ENCODE results near the gene WIPI1. TPM values are rescaled to one million over a fixed set of nuclear protein-coding genes. Genes with fewer than 3 reads are reported as not detected.
A peak's percentile ranks its signal among the peaks of the same experiment; 100 is the strongest.

The WIPI1 gene
- total and polyA plus RNA-seq, 2 of the 13 experiments (the other 11 are each of a cell fraction or from before 2014, with no cell fraction given) = 29.4 to 141 TPM

DNA sequence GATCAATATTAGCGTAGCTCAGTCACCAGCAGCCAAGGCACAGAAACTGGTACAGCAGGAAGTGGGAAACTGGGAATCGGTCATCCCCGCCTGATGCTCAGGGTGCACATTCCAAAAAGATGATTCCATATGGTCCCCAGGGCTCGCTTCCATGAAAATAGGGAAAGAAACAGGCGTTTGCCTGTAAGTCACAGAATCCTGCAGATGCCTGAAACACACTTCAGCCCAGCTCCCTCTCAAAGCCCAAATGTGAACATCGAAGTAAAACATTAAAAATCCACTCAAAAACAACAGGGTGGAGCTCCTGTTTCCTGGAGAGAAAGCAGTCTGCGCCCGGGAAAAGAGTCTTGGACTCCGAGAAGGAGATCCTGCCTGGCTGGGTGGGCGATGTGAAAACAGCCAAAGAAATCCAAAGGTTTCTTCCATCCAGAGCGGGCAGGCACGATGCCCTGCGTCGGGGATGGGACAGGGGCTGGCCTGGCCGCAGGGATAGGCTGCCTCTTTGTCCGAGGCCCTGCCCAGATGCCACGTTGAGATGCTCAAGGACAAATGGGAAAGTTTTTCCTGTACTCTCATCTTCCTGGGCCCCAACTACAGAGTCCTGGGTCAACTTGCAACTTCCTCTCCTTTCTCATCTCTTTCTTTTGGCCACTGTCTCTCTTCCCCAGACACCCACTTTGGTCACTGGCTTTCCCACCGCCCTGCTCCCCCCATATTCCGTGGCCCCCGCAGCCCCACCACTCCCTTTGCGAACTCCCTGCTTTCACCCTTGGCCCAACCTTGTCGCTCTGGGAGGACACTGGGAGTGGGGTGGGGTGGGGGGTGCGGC lies 743 bp downstream of the WIPI1 start (continued):
- TF ChIP-seq REXO4 (CRISPR knock-in tag; IDR thresholded peaks at IDR 0.05; ENCODE audit: borderline replicate concordance) (no peak), SMARCE1 (IDR thresholded peaks at IDR 0.05; ENCODE audit: borderline replicate concordance) (no peak), NFYC (CRISPR knock-in tag; IDR thresholded peaks at IDR 0.05) (peak; percentile 73), ATF1 (CRISPR knock-in tag; IDR thresholded peaks at IDR 0.05) (peak; percentile 18; the same call in 1 of the 2 replicates), FIP1L1 (IDR thresholded peaks at IDR 0.05; ENCODE audit: borderline replicate concordance, insufficient read depth, low read depth, low read length) (no peak), SCMH1 (CRISPR knock-in tag; IDR thresholded peaks at IDR 0.05; ENCODE audit: borderline replicate concordance) (no peak), CREM (IDR thresholded peaks at IDR 0.05) (peak; percentile 29), CREM (CRISPR knock-in tag; IDR thresholded peaks at IDR 0.05) (no peak), ESRRA (CRISPR knock-in tag; IDR thresholded peaks at IDR 0.05; ENCODE audit: low read depth) (no peak)
- TF ChIP-seq, protein P1, sequence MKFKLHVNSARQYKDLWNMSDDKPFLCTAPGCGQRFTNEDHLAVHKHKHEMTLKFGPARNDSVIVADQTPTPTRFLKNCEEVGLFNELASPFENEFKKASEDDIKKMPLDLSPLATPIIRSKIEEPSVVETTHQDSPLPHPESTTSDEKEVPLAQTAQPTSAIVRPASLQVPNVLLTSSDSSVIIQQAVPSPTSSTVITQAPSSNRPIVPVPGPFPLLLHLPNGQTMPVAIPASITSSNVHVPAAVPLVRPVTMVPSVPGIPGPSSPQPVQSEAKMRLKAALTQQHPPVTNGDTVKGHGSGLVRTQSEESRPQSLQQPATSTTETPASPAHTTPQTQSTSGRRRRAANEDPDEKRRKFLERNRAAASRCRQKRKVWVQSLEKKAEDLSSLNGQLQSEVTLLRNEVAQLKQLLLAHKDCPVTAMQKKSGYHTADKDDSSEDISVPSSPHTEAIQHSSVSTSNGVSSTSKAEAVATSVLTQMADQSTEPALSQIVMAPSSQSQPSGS (CRISPR knock-in tag; IDR thresholded peaks at IDR 0.05) = 0 out of 2 replicates have a peak, but pooled peaks have one; percentile 9
- TF ChIP-seq, protein P2, sequence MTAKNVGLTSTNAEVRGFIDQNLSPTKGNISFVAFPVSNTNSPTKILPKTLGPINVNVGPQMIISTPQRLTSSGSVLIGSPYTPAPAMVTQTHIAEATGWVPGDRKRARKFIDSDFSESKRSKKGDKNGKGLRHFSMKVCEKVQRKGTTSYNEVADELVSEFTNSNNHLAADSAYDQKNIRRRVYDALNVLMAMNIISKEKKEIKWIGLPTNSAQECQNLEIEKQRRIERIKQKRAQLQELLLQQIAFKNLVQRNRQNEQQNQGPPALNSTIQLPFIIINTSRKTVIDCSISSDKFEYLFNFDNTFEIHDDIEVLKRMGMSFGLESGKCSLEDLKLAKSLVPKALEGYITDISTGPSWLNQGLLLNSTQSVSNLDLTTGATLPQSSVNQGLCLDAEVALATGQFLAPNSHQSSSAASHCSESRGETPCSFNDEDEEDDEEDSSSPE (CRISPR knock-in tag; IDR thresholded peaks at IDR 0.05) = no peak
- TF ChIP-seq, protein P3, sequence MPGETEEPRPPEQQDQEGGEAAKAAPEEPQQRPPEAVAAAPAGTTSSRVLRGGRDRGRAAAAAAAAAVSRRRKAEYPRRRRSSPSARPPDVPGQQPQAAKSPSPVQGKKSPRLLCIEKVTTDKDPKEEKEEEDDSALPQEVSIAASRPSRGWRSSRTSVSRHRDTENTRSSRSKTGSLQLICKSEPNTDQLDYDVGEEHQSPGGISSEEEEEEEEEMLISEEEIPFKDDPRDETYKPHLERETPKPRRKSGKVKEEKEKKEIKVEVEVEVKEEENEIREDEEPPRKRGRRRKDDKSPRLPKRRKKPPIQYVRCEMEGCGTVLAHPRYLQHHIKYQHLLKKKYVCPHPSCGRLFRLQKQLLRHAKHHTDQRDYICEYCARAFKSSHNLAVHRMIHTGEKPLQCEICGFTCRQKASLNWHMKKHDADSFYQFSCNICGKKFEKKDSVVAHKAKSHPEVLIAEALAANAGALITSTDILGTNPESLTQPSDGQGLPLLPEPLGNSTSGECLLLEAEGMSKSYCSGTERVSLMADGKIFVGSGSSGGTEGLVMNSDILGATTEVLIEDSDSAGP (CRISPR knock-in tag; IDR thresholded peaks at IDR 0.05; ENCODE audit: borderline replicate concordance) = 0 out of 2 replicates have a peak, but pooled peaks have one; percentile 10
- TF ChIP-seq, protein P4, sequence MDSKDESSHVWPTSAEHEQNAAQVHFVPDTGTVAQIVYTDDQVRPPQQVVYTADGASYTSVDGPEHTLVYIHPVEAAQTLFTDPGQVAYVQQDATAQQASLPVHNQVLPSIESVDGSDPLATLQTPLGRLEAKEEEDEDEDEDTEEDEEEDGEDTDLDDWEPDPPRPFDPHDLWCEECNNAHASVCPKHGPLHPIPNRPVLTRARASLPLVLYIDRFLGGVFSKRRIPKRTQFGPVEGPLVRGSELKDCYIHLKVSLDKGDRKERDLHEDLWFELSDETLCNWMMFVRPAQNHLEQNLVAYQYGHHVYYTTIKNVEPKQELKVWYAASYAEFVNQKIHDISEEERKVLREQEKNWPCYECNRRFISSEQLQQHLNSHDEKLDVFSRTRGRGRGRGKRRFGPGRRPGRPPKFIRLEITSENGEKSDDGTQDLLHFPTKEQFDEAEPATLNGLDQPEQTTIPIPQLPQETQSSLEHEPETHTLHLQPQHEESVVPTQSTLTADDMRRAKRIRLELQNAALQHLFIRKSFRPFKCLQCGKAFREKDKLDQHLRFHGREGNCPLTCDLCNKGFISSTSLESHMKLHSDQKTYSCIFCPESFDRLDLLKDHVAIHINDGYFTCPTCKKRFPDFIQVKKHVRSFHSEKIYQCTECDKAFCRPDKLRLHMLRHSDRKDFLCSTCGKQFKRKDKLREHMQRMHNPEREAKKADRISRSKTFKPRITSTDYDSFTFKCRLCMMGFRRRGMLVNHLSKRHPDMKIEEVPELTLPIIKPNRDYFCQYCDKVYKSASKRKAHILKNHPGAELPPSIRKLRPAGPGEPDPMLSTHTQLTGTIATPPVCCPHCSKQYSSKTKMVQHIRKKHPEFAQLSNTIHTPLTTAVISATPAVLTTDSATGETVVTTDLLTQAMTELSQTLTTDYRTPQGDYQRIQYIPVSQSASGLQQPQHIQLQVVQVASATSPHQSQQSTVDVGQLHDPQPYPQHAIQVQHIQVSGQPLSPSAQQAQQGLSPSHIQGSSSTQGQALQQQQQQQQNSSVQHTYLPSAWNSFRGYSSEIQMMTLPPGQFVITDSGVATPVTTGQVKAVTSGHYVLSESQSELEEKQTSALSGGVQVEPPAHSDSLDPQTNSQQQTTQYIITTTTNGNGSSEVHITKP (CRISPR knock-in tag; IDR thresholded peaks at IDR 0.05; ENCODE audit: low read depth) = peak; percentile 15; the same call in 1 of the 2 replicates
- TF ChIP-seq, protein P5, sequence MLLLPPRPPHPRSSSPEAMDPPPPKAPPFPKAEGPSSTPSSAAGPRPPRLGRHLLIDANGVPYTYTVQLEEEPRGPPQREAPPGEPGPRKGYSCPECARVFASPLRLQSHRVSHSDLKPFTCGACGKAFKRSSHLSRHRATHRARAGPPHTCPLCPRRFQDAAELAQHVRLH (CRISPR knock-in tag; IDR thresholded peaks at IDR 0.05; ENCODE audit: borderline replicate concordance, low read depth) = 0 out of 2 replicates have a peak, but pooled peaks have one; percentile 20
- TF ChIP-seq, protein P6, sequence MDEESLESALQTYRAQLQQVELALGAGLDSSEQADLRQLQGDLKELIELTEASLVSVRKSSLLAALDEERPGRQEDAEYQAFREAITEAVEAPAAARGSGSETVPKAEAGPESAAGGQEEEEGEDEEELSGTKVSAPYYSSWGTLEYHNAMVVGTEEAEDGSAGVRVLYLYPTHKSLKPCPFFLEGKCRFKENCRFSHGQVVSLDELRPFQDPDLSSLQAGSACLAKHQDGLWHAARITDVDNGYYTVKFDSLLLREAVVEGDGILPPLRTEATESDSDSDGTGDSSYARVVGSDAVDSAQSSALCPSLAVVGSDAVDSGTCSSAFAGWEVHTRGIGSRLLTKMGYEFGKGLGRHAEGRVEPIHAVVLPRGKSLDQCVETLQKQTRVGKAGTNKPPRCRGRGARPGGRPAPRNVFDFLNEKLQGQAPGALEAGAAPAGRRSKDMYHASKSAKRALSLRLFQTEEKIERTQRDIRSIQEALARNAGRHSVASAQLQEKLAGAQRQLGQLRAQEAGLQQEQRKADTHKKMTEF (CRISPR knock-in tag; IDR thresholded peaks at IDR 0.05) = no peak; the same call in 1 of the 2 replicates

All from HepG2 (cell line).